HepG2 (cell line): Measurements from ENCODE around the gene ACTL6A. TPM values are rescaled to one million over a fixed set of nuclear protein-coding genes. Genes with fewer than 3 reads are reported as not detected.

Experiments used
- ATAC-seq: fragments of 200-7000 bp; cut with Tn5 transposase; 3 replicates; pipeline ENCODE4 v1.9.1; 2020; ENCODE audit warnings: mild to moderate bottlenecking, moderate library complexity
- BruUV-seq: library from RNA; stranded (reverse); fragments of 400-500 nt; replicated peaks from 2 replicates; lab custom pipeline; 2021; lab: Mats Ljungman, UMichigan
- CTCF ChIA-PET: fragments of 300-600 bp; formaldehyde crosslinking; extraction: SDS; loops from one replicate; lab custom pipeline; 2021; ENCODE audit warnings: low total read pairs, inconsistent platforms, low intra/inter-chr PET ratio; lab: Yijun Ruan, JAX
- POLR2A ChIA-PET: fragments of 350-600 bp; sonication (Branson Sonifier 250); formaldehyde crosslinking; loops from one replicate; lab custom pipeline; 2020; ENCODE audit warnings: antibody characterized with exemption, inconsistent platforms; lab: Yijun Ruan, JAX
- DNase-seq: peaks from one replicate; pipeline ENCODE4 v3.0.0-alpha.2; 2015; ENCODE audit warnings: low spot score
- FAIRE-seq: peaks from 3 replicates; lab custom pipeline; 2011; peaks lifted over from hg19 to GRCh38; lab: Jason Lieb, UNC
- H2AFZ ChIP-seq: one replicate; pipeline ENCODE4 v1.6.1; 2011; ENCODE audit warnings: low read length, inconsistent platforms
- H3K27ac ChIP-seq: fragments of 300-600 bp; 3 replicates; pipeline ENCODE4 v1.8.0; 2011; ENCODE audit warnings: mixed run types, mild to moderate bottlenecking, mixed read lengths, low read length, inconsistent platforms; ENCODE audit not compliant: insufficient read depth; ENCODE audit errors: extremely low read length
- H3K27me3 ChIP-seq, 2 experiments: fragments of 200-600 bp in 1 of 2; 2 replicates in 1 of 2; 3 replicates in 1 of 2; pipeline versions ENCODE4 v1.6.0 to v1.8.0; 2011; ENCODE audit warnings: low read length in 2 of 2, mild to moderate bottlenecking in 2 of 2, moderate library complexity in 2 of 2, inconsistent platforms in 1 of 2; ENCODE audit not compliant: insufficient read depth in 2 of 2, control insufficient read depth in 1 of 2
- H3K36me3 ChIP-seq, 2 experiments: fragments of 200-600 bp in 1 of 2; replicated peaks in 1 of 2; 2 replicates in 1 of 2; 3 replicates in 1 of 2; pipeline versions ENCODE4 v1.5.1 to v1.8.0; 2011; ENCODE audit warnings: low read length in 2 of 2, inconsistent platforms in 1 of 2; ENCODE audit not compliant: insufficient read depth in 2 of 2, control insufficient read depth in 1 of 2
- H3K4me1 ChIP-seq: 2 replicates; pipeline ENCODE4 v1.5.1; 2012; ENCODE audit warnings: low read length, inconsistent platforms; ENCODE audit not compliant: insufficient read depth
- H3K4me2 ChIP-seq: 2 replicates; pipeline ENCODE4 v1.6.0; 2011; ENCODE audit warnings: low read depth, low read length, inconsistent platforms
- H3K4me3 ChIP-seq, 3 experiments: fragments of 200-600 bp in 1 of 3; sonication (generic), shearing (Covaris generic) in 1 of 3; replicated peaks in 1 of 3; 2 replicates each; pipeline ENCODE4 v1.5.1; 2011 to 2016; ENCODE audit warnings: low read length in 3 of 3, inconsistent platforms in 2 of 3, low read depth in 2 of 3, mild to moderate bottlenecking in 2 of 3, control low read depth in 1 of 3, mixed read lengths in 1 of 3; ENCODE audit not compliant: insufficient read depth in 1 of 3
- H3K79me2 ChIP-seq: one replicate; pipeline ENCODE4 v1.6.1; 2011; ENCODE audit warnings: low read length, inconsistent platforms; ENCODE audit not compliant: insufficient read depth
- H3K9ac ChIP-seq: 2 replicates; pipeline ENCODE4 v1.6.0; 2011; ENCODE audit warnings: mild to moderate bottlenecking, low read depth, low read length, inconsistent platforms; ENCODE audit not compliant: insufficient read depth
- H3K9me3 ChIP-seq: 2 replicates; pipeline ENCODE4 v1.5.1; 2012; ENCODE audit warnings: mild to moderate bottlenecking, low read length
- H4K20me1 ChIP-seq: 2 replicates; pipeline ENCODE4 v1.6.0; 2011; ENCODE audit warnings: inconsistent platforms, mild to moderate bottlenecking, low read length, moderate library complexity; ENCODE audit not compliant: insufficient read depth
- ADNP ChIP-seq: sonication (generic); formaldehyde crosslinking; IDR thresholded peaks from 2 replicates; pipeline ENCODE4 v1.4.0; 2020; ENCODE audit warnings: missing genetic modification reagents
- ATRX ChIP-seq: sonication (generic); formaldehyde crosslinking; IDR thresholded peaks from 2 replicates; pipeline ENCODE4 v1.4.0; 2020; ENCODE audit warnings: missing genetic modification reagents, borderline replicate concordance
- CHD2 ChIP-seq: IDR thresholded peaks from 2 replicates; pipeline ENCODE4 v1.6.1; 2011; ENCODE audit warnings: low read depth, low read length, improper control_type of control experiment
- HOXA5 ChIP-seq: sonication (generic); formaldehyde crosslinking; IDR thresholded peaks from 2 replicates; pipeline ENCODE4 v1.4.0; 2020; ENCODE audit warnings: missing genetic modification reagents
- KLF15 ChIP-seq: sonication (generic); formaldehyde crosslinking; IDR thresholded peaks from 2 replicates; pipeline ENCODE4 v1.8.1; 2023; ENCODE audit warnings: borderline replicate concordance, mild to moderate bottlenecking, inconsistent platforms, missing genetic modification reagents, mixed read lengths
- KMT2A ChIP-seq: sonication (generic); formaldehyde crosslinking; IDR thresholded peaks from 2 replicates; pipeline ENCODE4 v1.4.0; 2020; ENCODE audit warnings: missing genetic modification reagents
- LCORL ChIP-seq, 2 experiments: fragments of 450-650 bp in 1 of 2; sonication (generic) in 1 of 2; formaldehyde crosslinking in 1 of 2; IDR thresholded peaks; 2 replicates each; pipeline versions ENCODE4 v1.5.0 to v1.6.1; 2017 to 2020; ENCODE audit warnings: antibody characterized with exemption in 1 of 2, missing genetic modification reagents in 1 of 2
- ZNF335 ChIP-seq: sonication (generic); formaldehyde crosslinking; IDR thresholded peaks from 2 replicates; pipeline ENCODE4 v1.4.0; 2020; ENCODE audit warnings: missing genetic modification reagents
- ZNF672 ChIP-seq: sonication (generic); formaldehyde crosslinking; IDR thresholded peaks from 2 replicates; pipeline ENCODE4 v1.8.1; 2022; ENCODE audit warnings: missing genetic modification reagents
- ZNF878 ChIP-seq: sonication (generic); formaldehyde crosslinking; IDR thresholded peaks from 2 replicates; pipeline ENCODE4 v1.8.1; 2023; ENCODE audit warnings: mild to moderate bottlenecking, missing genetic modification reagents, moderate library complexity
- WGBS: methylation state at CpG from one replicate; pipeline ENCODE4 v1.1.6; 2017; ENCODE audit warnings: low lambda C conversion rate; 5-methylcytosine and 5-hydroxymethylcytosine counted together
- in situ Hi-C: cut with HindIII; loops from 2 replicates; pipeline ENCODE4 v1.10.0; 2017; ENCODE audit warnings: low pct_unique_long_range_greater_than_20kb; ENCODE audit not compliant: extremely low pct_ligation_motif_present
- intact Hi-C: fragments of 100-400 bp; cut with micrococcal nuclease; formaldehyde crosslinking; loops from one replicate; pipeline ENCODE4 v1.10.0; 2022; ENCODE audit not compliant: unreplicated experiment
- polyA plus RNA-seq, 8 experiments: library from polyadenylated mRNA; depleted of rRNA in 3 of 8; stranded (reverse) in 7 of 8; unstranded in 1 of 8; fragments of >200 nt; fragmentation: Illumina TruSeq in 4 of 8; extraction: Trizol in 4 of 8; gene quantifications; 2 replicates each; pipeline versions ENCODE4 v1.2.1 to v1.2.3, GENCODE V29; 2011 to 2016; ENCODE audit warnings: low read depth in 4 of 8, missing spikeins in 1 of 8, mixed read lengths in 1 of 8; ENCODE audit not compliant: insufficient read depth in 1 of 8
- total RNA-seq, 5 experiments: library from RNA; depleted of rRNA; stranded (reverse); fragments of >200 nt; fragmentation: Illumina TruSeq; extraction: Trizol; gene quantifications; 2 replicates each; pipeline ENCODE4 v1.2.3, GENCODE V29; 2016; ENCODE audit warnings: low read depth in 1 of 5
- TF ChIP-seq, protein P1 (sequence below): sonication (generic); formaldehyde crosslinking; IDR thresholded peaks from 2 replicates; pipeline ENCODE4 v1.5.1; 2020; ENCODE audit warnings: mild to moderate bottlenecking, missing genetic modification reagents, borderline replicate concordance
- TF ChIP-seq, protein P2 (sequence below): sonication (generic); formaldehyde crosslinking; IDR thresholded peaks from 2 replicates; pipeline ENCODE4 v1.9.0; 2021; ENCODE audit warnings: missing genetic modification reagents, mild to moderate bottlenecking, borderline replicate concordance

Gene ACTL6A
- total and polyA plus RNA-seq, 2 of the 13 experiments (the other 11 are each of a cell fraction or from before 2014, with no cell fraction given): 58.1 to 84.1 TPM

DNA sequence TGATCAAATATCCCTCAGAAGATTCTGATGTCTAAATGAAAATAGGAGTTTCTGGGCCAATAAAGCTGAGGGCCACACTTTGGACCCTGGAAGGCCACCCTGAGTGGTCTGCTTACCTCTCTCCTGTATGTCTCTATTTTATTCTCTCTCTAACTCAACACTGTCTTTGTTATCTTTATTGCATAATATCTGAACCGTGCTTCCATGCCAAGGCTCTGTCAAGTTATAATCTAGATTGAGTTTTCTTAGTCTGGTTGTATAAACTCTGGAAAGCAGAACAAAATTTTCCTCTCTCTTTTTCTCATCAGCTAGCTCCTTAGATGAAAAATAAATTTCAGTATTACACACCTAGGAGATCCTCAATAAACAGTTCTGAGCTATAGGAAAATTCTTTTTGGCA is 36.2 kb upstream of the ACTL6A start:
- H3K27ac ChIP-seq: no peak overlapping the region
- in situ Hi-C loops (no loop called here), intact Hi-C loops (no loop called here)
- H3K4me3 ChIP-seq: no peak overlapping the region
- H3K9me3 ChIP-seq: no peaks in the 10 kb centered on the region
- peaks cover 0 to 9% of the 10 kb centered on the region in 2 experiments; a peak in 2 of 5 replicates for H3K27me3 ChIP-seq
- CTCF ChIA-PET: no interaction called here
- H3K36me3 ChIP-seq: no peaks in the 10 kb centered on the region
- ATAC-seq (no peak), FAIRE-seq (no peak)
- no TSS peak for BruUV-seq
- H3K79me2 ChIP-seq: no peaks in the 10 kb centered on the region
- 3% methylated on average over 1 of the region's 1 CpG for WGBS
- no peak overlapping the region for H2AFZ ChIP-seq
- no peaks in the 10 kb centered on the region for H4K20me1 ChIP-seq
- no peak for TF ChIP-seq KMT2A (CRISPR knock-in tag)
- TF ChIP-seq ZNF672: no peak
- no peak for TF ChIP-seq ATRX (CRISPR knock-in tag)
- TF ChIP-seq ZNF335: no peak
- TF ChIP-seq KLF15 (CRISPR knock-in tag): no peak
- no peak for TF ChIP-seq ZNF878 (CRISPR knock-in tag)
- TF ChIP-seq, protein P1, sequence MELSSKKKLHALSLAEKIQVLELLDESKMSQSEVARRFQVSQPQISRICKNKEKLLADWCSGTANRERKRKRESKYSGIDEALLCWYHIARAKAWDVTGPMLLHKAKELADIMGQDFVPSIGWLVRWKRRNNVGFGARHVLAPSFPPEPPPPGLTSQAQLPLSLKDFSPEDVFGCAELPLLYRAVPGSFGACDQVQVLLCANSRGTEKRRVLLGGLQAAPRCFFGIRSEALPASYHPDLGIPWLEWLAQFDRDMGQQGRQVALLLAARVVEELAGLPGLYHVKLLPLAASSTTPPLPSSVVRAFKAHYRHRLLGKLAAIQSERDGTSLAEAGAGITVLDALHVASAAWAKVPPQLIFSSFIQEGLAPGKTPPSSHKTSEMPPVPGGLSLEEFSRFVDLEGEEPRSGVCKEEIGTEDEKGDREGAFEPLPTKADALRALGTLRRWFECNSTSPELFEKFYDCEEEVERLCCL (CRISPR knock-in tag): no peak
- no peak for TF ChIP-seq HOXA5 (CRISPR knock-in tag)
- TF ChIP-seq ADNP (CRISPR knock-in tag): no peak
- TF ChIP-seq, protein P2, sequence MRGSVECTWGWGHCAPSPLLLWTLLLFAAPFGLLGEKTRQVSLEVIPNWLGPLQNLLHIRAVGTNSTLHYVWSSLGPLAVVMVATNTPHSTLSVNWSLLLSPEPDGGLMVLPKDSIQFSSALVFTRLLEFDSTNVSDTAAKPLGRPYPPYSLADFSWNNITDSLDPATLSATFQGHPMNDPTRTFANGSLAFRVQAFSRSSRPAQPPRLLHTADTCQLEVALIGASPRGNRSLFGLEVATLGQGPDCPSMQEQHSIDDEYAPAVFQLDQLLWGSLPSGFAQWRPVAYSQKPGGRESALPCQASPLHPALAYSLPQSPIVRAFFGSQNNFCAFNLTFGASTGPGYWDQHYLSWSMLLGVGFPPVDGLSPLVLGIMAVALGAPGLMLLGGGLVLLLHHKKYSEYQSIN (CRISPR knock-in tag): no peak
- TF ChIP-seq CHD2: no peak
- TF ChIP-seq LCORL (IDR thresholded peaks at IDR 0.05): no peak
- no peak for TF ChIP-seq LCORL (CRISPR knock-in tag; IDR thresholded peaks at IDR 0.05)
- TF ChIP-seq, all 625 proteins: peak for 0
- Histone ChIP-seq H3K4me2 (no peak overlapping the region), H3K9ac (no peak overlapping the region), H3K4me1 (no peaks in the 10 kb centered on the region)
- POLR2A ChIA-PET: no interaction called here
- no peak for DNase-seq
